ENCODE measurements around the gene ACSS1.
"Not testable (repeated sequence)": the region's sequence is repeated elsewhere in the genome, so short reads cannot be mapped to it uniquely, and the experiment has no call there.

Gene ACSS1

DNA sequence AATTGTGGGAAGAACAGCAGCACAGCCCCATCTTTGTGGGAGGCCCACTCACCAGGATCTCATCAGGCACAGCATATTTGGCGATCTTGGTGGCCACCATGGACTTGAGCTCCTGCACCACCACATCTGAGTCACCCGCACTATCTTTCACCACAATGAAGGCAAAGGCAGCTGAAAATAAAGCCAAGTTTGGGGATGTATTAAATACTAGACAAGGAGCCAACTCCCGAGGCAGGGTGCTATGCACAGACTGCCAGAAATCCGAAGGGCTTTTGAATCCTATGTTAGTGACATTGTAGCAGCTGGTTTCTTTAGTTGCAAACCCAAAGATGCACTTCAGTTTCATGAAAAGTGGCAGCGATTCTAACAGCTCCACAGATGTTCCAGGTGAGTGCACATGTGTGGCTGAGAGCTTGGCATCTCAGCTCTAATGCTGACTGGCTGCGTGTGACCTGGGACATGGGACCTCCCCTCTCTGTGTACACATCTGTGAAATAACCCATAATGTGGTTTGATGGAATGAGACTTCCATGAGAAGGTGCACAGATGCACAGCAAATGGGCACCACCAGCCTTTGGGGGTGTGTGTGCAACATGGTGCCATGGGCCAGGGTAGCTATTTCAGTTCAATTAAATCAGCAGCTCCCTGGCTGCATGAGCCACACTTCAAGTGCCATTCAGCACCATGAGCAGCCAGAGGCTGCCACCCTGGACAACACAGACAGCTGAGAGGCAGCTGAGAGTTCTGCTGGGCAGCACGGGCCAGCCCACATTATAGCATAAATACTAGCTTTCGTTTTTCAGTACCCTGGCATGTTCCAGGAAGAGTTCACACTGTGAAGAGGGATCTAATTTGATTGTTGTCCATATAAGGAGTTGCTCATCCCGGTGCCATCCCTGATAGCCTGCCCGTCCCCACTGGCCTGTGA lies 48.5 kb downstream of the ACSS1 start:
- DNase-seq = peak; percentile 24 to 37

DNA sequence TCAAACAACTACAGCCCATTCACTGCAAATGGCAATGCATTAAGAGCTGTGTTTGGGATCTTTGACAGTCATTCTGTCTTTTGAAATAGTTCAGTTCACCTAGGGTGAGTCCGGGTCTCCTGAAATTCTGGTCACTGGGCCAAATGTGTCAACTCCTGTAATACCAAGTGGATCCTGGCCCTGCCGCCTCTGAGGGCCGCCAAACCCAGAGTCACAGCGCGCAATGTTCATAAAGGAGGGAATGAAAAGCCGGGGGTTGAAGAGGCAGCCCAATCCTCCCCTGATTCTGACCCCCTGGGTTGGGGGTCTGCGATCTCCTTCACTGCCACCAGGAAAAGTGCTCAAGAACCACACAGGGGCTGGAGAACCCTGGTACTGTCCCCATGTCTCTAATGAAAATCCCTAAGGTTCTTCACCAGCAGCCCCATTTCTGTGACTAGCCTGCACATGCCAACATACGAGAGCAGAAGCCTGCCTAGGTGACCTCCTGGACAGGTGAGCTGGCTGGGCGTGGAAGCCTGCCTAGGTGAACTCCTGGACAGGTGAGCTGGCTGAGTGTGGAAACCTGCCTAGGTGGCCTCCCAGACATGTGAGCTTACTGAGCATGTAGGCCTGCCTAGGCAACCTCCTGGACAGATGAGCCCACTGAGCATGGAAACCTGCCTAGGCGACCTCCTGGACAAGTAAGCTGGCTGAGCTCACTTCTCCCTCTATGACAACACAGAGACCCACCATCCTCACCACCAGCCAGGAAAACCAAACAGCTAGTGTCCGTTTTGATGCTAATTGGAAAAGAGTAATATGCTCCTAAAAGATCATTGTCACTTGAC lies 49.3 kb downstream of the ACSS1 start:
- DNase-seq = no peak

DNA sequence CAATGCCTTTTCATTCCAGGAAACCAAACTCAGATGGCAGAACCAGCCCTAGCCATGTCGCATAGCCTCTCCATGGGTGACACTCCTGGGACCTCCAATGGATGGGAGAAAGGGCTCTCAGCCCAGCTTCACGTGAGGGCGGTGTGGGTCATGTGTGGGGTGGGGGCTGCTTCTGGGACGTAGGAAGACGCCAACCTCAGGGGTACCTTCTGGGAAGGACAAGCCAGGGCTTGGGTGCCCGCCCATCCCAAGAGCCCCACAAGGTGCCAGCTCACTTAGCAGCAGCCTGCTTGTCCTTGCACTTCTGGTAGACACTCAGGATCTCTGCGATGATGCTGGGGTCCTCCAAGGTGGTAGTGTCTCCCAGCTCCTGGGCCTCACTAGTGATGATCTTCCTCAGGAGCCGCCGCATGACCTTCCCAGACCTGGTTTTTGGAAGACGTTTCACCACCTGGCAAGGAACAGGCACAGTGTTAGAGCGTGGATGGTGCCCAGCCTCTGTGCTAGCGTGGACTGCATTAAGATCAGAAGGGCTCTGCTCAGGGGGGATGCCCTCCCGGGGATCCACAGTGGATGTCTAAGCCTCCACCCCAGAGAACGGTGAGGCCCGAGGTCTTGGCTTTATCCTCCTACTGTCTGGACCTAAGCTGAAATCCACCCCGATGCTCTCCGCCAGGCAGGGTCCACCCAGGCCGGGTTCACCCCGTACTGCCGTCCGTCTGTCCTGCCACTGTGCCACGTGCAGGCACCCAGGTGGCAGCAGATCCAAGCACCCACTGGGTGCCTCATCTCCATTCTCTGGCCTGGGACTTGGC lies 50.2 kb downstream of the ACSS1 start:
- DNase-seq = no peak

DNA sequence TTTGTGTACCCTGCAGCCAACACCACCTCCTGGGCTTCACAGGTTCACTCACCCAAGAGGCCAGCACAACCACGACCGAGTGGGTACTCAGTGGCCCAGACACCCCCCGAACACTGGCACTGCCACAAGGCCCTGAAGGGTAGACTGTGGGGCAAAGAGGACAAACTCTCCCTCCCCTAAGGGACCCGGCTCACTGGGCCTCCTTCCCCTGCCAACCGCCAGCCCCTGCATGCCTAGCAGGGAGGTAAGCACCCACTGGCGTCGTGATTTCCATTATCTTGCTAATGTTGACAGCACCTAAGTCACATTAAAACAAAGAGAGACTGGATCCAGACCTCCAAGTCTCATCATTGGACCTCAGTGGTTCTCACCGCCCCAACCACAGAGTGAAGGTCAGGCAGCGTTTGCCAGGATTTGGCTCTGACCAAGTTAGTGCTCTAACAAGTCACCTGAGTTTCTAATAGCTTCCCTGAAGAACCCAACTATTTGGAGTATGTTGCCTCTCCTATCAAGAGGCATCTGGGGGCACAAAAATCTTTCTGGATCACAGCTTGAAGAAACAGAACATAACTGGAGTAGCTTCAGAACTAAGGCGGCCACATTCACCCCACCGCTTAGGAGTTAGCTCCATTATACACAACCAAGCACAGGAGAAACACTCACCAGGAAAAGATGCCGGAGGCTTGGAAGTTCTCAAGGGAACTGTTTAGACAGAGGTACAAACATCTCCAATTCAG lies 51.3 kb downstream of the ACSS1 start:
- no peak for DNase-seq

DNA sequence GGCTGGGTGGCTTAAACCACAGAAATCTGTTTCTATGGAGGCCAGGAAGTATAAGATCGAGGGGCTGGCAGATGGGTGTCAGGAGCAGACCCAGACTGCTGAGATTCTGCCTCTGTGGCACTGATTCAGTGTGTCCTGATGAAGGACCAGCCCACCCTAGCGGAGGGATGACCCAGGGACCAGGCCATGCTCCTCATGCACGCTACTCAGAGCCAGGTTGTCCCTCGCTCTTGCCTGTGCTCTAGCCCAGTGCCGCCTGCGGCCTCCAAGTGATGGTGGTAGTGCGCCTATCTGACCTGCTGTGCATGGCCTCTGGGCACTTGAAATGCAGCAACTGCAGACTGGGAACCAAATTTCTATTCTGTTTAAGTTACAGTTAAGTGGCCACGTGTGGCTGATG lies 52.3 kb downstream of the ACSS1 start:
- DNase-seq = no peak

DNA sequence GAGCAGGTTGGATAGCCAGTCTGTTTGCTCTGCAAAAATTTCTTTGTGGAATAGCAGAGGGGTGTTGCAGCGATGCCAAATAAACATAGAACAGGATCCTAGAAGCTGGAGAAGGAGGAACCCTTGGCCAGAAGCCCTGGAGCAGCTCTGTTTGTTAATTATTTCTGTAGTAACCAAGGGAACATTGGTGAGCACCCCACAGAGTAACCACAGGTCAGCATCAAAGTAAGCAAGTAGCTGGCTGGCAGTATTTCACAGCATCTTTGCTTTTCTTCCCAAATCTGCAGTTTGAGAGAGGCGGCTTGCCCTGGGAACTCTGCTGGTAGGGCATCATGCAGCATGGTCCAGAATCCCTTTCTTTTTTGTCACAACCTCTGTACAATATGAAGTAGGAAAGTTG lies 52.7 kb downstream of the ACSS1 start:
- no peak for DNase-seq

DNA sequence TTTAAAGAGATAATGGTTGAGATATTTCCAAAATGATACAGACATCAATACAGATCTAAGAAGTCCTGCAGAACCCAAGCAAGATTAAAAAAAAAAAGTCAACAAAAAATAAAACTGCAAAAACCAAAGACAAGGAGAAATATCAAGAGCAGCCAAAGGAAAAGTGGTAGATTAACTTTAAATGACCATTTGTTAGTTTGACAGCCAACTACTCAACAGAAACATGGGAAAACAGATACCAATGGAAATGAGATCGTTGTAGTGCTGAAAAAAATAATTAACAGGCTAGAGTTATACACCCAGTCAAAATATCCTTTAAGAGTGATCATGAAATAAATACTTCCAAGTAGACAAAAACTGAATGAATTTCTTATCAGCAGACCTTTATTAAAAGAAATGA lies 54.9 kb downstream of the ACSS1 start:
- no peak for DNase-seq

DNA sequence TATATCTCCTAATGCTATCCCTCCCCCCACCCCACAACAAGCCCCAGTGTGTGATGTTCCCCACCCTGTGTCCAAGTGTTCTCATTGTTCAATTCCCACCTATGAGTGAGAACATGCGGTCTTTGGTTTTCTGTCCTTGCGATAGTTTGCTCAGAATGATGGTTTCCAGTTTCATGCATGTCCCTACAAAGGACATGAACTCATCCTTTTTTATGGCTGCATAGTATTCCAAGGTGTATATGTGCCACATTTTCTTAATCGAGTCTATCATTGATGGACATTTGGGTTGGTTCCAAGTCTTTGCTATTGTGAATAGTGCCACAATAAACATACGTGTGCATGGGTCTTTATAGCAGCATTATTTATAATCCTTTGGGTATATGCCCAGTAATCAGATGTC lies 56.6 kb downstream of the ACSS1 start:
- not testable (repeated sequence) for DNase-seq

DNA sequence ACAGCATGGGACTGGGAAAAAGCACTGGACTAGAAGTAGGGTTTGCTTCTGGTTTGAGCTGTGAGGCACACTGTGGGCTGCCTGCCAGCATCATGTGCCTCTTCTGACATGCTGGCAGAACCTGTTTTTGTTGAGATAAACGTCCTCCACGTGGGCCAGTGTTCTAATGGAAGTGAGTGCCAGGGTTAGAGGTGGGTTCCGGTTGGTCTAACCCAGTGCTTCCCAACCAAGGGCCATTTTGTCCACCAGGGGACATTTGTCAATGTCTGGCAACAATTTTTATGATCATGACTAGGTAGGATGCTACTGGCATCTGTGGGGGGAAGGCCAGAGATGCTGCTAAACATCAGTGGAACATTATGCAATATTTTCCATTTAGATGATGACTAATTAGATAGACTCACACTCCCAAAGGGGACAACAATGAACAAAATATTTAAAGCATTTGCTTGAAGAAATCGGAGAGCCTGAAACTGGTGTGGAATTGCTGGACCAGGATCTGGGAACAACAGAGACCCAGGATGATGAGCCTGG lies 57.6 kb downstream of the ACSS1 start:
- DNase-seq = no peak

DNA sequence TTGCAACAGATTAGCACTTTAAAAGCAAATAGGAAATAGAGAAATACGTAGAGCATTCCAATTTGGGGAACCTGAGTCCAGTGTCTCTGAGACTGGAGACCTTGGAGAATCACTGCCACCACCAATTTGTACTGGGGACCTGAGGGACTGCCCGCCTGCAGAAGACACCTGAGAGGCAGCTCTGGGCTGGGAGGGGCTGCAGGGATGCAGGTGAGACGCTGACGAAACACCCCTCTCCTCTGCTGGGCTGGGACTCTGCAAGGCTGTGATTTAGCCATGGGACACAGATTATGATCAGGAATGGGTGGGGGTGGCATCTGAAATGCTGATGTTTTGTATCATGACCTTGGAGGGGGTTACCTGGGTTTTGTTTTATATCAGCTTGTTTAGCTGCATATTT lies 58.4 kb downstream of the ACSS1 start:
- no peak for DNase-seq

DNA sequence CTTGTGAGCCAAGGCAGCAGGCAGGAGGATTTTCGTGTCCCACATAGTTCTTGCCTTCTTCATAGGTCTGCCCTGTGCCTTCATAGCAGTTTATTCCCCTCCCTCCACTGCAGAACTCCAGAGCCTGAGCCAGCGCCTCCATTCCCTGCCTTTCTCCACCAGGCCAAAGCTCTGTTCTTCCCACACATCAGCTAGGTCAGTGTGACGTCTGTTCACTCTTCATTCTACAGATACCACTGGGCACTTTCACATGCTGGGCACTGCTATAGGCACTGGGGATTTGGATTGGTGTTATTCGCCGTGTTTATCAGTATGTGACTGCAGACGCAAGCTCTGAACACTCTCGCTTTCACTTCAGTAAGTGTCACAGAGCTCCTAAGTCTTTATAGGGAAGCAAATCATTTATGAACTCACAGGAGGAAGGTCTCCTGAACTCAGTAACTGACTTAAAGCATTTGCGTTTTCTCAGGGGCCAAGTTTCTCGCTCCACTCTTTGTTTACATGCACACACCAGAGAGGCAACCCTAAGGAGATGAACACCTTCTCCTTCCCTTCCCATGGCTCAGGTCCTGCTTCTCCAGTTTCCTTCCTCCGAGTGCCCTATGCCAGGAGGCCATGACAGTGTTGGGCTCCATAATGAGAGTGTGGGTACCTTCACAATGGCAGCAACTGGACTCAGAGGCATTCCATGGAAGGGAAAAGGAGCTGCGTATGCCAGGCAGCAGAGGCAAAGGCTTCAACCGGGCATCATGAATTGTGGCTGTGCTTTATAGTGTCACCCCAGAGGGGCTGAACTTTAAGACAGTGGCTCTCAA lies 59.1 kb downstream of the ACSS1 start:
- no peak for DNase-seq

DNA sequence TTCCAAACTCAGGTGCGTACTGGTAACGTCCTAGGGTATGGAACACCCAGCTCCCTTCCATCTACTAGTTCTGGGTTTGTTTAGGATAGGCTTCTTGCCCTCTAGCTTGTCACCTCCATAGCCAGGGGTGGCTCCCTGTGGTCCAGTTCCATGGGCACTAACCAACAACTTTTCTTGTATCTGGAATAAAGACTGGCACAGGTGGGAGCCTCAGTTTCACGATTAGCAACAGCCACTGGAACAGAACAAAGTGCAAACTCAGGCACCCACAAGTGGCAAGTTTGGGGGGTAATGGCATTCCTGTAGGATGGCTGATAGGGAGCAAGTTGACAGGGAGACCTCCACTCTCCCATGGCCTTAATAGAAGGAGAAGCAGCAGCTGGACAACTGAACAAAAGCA lies 59.8 kb downstream of the ACSS1 start:
- DNase-seq = no peak

DNA sequence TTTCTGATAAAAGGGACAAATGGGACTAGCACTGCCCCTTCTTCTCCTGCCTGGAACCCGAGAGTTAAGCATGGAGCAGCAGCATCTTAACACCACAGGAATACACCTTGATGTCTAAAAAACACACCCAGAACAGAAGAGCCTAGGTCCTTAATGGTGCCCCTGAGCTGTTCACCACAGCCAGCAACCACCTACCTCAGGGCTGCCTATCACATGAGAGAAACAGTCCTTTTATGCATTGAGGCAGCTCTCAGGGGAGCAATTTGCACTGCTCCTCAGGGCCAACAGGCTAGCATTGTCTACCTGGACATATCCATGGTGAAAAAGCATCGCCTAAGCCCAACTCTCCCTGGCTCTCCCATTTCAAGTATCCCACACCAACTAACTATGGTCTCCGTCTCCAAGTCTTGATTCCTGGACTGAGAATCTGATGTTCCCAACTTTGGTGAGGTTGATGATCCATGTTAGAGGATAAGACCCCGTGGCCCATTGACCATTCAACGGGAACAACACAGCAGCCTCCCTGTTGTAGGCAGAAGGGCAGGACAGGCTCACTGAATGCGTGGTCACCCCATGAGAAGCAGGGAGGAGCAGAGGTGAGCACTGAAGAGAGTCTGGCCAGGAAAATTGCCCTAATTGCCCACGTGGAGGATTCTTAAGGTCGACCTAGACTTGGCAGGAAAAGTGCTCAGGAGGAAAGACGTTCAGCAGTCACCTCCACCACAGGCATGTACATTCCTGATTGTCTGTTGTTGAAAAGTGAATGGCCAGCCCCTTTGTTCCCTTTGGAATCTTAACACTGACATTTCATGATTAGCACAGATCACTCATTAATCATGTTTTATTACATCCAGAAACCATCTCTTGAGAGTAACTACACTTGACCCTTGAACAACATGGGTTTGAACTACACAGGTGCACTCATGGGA lies 61.2 kb downstream of the ACSS1 start:
- DNase-seq = no peak

DNA sequence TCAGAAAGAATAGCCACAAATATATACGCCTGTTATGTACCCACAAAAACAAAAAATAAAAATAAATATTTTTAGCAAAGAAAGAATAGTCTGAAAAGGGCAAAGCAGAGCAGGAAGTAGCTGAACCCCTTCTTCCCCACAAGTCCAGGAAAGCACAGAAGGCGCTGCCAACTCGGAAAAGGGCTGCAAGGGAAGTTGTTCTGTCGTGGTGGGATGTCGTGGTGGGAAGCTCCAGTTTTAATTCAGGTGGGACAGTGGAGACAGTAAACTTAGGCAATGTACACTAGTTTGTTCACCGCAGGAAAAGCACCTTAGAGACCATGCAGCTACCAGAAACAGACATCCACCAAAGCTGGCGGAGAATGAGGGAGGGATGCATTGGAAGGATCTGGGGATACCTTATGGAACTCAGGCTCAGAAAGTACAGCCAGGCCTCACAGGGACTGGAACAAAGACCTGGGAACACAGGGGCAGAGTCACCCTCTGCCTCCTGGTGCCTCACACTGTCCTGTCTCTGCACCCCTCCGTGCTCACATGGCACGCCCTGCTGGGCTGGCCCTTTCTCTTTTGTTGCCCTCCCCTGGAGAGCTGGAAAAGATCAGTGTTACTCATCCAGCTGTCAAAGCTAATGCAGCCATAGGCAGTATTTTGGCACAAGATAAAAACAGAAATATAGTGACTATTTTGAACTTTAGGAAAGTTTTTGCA lies 62.0 kb downstream of the ACSS1 start:
- no peak for DNase-seq

DNA sequence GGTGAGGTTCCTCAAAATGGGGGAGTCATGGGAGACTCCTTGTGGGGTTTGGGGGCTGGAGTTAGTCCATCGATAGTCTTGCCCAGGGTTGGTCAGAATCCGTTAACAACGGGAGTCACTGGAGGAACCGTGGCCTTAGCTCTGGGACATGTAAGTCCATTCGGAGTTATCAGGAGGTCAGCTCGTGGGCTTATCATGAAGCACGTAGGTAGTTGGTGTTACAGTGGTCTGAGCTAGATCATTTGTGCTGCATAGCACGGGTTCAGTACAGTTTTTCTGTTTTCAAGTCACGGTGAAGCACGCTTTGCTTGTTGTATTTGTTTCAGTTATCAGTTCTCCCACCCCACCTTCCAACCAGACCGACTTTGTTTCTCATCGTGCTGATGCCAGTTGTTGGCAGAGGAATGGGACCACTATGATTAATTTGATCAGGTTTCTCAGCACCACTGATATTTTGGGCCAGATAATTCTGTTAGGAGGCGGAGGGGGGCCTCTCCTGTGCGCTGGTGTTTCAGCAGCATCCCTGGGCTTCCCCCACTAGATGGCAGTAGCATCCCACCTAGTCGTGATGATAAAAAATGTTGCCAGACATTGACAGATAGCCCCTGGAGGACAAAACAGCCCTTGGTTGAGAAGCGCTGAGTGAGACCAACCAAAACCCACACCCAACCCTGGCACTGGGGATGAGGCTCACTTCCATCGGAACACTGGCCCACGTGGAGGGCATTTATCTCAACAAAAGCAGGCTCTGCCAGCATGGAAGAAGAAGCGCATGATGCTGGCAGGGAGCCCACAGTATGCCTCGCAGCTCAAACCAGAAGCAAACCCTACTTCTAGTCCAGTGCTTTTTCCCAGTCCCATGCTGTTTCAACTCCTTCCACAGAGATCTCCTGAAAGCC lies 63.2 kb downstream of the ACSS1 start:
- peak in 1 of 2 experiments; percentile 16 for DNase-seq

DNA sequence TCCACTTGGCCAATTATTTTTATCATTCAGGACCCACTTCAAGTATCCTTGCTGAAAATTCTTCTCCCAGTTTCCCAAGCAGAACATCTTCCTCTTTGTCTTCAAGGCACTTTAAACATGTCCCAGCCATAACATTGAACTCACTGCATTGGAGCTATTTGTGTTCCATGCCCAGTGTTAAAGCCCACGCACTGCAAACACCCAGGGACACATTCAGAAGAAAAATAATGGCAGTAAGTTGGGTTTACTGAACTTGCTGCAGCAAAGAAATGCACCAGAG lies 63.8 kb downstream of the ACSS1 start:
- no peak for DNase-seq

DNA sequence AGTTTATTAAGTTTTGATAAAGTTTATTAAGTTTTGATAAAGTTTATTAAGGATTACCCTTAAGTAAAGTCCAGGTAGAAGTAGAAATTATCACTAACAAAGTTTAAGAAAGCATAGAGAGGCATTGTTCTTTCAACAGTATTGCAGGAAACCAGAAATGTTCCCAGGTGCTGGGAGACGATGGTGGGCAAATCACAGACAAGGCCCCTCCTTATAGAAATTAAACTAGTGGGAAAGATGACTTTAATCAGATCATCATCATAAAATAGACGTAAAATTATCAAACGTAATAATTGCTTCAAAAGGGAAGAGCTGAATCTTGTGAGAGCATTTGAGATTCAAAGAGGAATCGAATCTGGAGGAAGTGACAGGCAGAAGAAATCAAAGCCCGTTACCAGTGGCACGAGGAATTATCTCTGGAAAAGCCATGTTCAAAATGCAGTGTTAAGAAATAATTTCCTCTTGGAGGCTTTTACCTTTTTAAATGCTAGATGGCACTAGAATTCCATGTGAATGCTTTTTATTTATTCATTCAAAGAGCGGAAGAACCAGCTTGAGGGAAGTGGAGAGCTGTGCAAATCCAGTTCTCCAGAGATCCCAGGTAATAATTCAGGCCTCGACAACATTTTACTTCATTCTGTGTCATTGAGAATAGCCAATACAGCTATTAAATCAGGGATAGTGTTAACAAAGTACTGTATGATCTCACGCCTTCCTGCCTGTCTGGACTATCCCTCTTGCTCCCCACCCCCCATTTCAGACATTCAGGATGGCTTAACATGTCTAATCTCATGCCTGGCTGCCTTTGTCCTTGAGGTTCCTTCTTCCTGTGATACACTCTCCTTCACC lies 64.4 kb downstream of the ACSS1 start:
- DNase-seq = no peak
